GM23338 (cell line): ENCODE results near the gene STARD8. TPM values are rescaled to one million over a fixed set of nuclear protein-coding genes. Genes with fewer than 3 reads are reported as not detected.
A peak's percentile ranks its signal among the peaks of the same experiment; 100 is the strongest.

Experiments
- ATAC-seq: fragments of 200-7000 bp; cut with Tn5 transposase; 3 replicates; pipeline ENCODE4 v1.9.1; 2020
- DNase-seq: peaks from one replicate; pipeline ENCODE4 v3.0.0-alpha.2; 2015; ENCODE audit warnings: low spot score
- H2AFZ ChIP-seq: fragments of 200-600 bp; sonication (generic); 2 replicates; pipeline ENCODE4 v1.8.0; 2016; ENCODE audit warnings: antibody characterized with exemption, mild to moderate bottlenecking, moderate library complexity
- H3F3A ChIP-seq: fragments of 200-600 bp; sonication (generic); replicated peaks from 2 replicates; pipeline ENCODE4 v1.8.0; 2017; ENCODE audit warnings: antibody characterized with exemption, mixed run types, low read depth
- H3K27ac ChIP-seq: fragments of 200-600 bp; sonication (generic); 2 replicates; pipeline ENCODE4 v1.6.1; 2016; ENCODE audit warnings: low read depth
- H3K27me3 ChIP-seq: fragments of 200-600 bp; sonication (generic); 2 replicates; pipeline ENCODE4 v1.8.0; 2016; ENCODE audit warnings: mild to moderate bottlenecking, mixed run types, moderate library complexity; ENCODE audit not compliant: insufficient read depth
- H3K36me3 ChIP-seq: fragments of 200-600 bp; sonication (generic); 2 replicates; pipeline ENCODE4 v1.8.0; 2016; ENCODE audit warnings: mild to moderate bottlenecking; ENCODE audit not compliant: insufficient read depth
- H3K4me1 ChIP-seq: fragments of 200-600 bp; sonication (generic); 2 replicates; pipeline ENCODE4 v1.8.0; 2016; ENCODE audit warnings: mild to moderate bottlenecking, moderate library complexity; ENCODE audit not compliant: insufficient read depth
- H3K4me2 ChIP-seq: fragments of 200-600 bp; sonication (generic); 2 replicates; pipeline ENCODE4 v1.7.1; 2017; ENCODE audit warnings: mixed run types
- H3K4me3 ChIP-seq: fragments of 200-600 bp; sonication (generic); 2 replicates; pipeline ENCODE4 v1.6.1; 2016; ENCODE audit warnings: mixed run types
- H3K79me2 ChIP-seq: fragments of 200-600 bp; sonication (generic); replicated peaks from 2 replicates; pipeline ENCODE4 v1.8.0; 2017; ENCODE audit warnings: mild to moderate bottlenecking; ENCODE audit not compliant: insufficient read depth
- H3K9me2 ChIP-seq: fragments of 200-600 bp; sonication (generic); 2 replicates; pipeline ENCODE4 v1.8.0; 2017; ENCODE audit not compliant: insufficient read depth
- H4K20me1 ChIP-seq: fragments of 200-600 bp; sonication (generic); replicated peaks from 2 replicates; pipeline ENCODE4 v1.8.0; 2017; ENCODE audit warnings: mild to moderate bottlenecking; ENCODE audit not compliant: insufficient read depth
- H3K27ac Mint-ChIP-seq: 2 replicates; pipeline ENCODE4 v1.8.0; 2020; ENCODE audit warnings: inconsistent platforms, mild to moderate bottlenecking, moderate library complexity, mixed read lengths
- H3K27me3 Mint-ChIP-seq: 3 replicates; pipeline ENCODE4 v1.8.0; 2022; ENCODE audit warnings: low read depth, mild to moderate bottlenecking, moderate library complexity, mixed read lengths, inconsistent platforms; ENCODE audit not compliant: insufficient read depth, poor library complexity
- H3K36me3 Mint-ChIP-seq: 3 replicates; pipeline ENCODE4 v1.8.0; 2021; ENCODE audit warnings: low read depth, mild to moderate bottlenecking, inconsistent platforms, moderate library complexity, mixed read lengths
- H3K4me1 Mint-ChIP-seq: 3 replicates; pipeline ENCODE4 v1.8.0; 2020; ENCODE audit warnings: mild to moderate bottlenecking, inconsistent platforms, mixed read lengths
- H3K4me3 Mint-ChIP-seq: 3 replicates; pipeline ENCODE4 v1.8.0; 2021; ENCODE audit warnings: moderate library complexity, mild to moderate bottlenecking, inconsistent platforms, mixed read lengths
- H3K9me3 Mint-ChIP-seq: 3 replicates; pipeline ENCODE4 v1.8.0; 2020; ENCODE audit warnings: moderate library complexity, mild to moderate bottlenecking, inconsistent platforms, mixed read lengths
- CREB1 ChIP-seq: fragments of 250-450 bp; sonication (Bioruptor Pico); IDR thresholded peaks from 2 replicates; pipeline ENCODE4 v1.5.0; 2020; ENCODE audit warnings: low read depth, mild to moderate bottlenecking, moderate library complexity
- EZH2 ChIP-seq: fragments of 200-600 bp; sonication (generic); IDR thresholded peaks from one replicate; pipeline ENCODE4 v1.8.0; 2017; ENCODE audit warnings: antibody characterized with exemption, mild to moderate bottlenecking, low read depth; ENCODE audit not compliant: unreplicated experiment
- EZH2phosphoT487 ChIP-seq: fragments of 200-600 bp; sonication (generic); IDR thresholded peaks from one replicate; pipeline ENCODE4 v1.8.1; 2018; ENCODE audit warnings: antibody characterized with exemption; ENCODE audit not compliant: unreplicated experiment
- POLR2AphosphoS5 ChIP-seq: IDR thresholded peaks from 2 replicates; pipeline ENCODE4 v1.6.1; 2016; ENCODE audit warnings: antibody characterized with exemption, low read depth
- ZNF114 ChIP-seq: fragments of 250-450 bp; sonication (Bioruptor Pico); IDR thresholded peaks from 2 replicates; pipeline ENCODE4 v1.5.0; 2020; ENCODE audit warnings: mild to moderate bottlenecking, moderate library complexity
- ZNF331 ChIP-seq: fragments of 250-450 bp; sonication (Bioruptor Pico); IDR thresholded peaks from 2 replicates; pipeline ENCODE4 v1.5.0; 2020; ENCODE audit warnings: low read depth, mild to moderate bottlenecking, moderate library complexity
- polyA plus RNA-seq: library from polyadenylated mRNA; unstranded; fragments of >200 nt; fragmentation: Nextera tagmentation; extraction: Ambion mirVana; gene quantifications from 2 replicates; pipeline ENCODE4 v1.2.1, GENCODE V29; 2016
- total RNA-seq: library from RNA; depleted of rRNA; stranded (reverse); fragments of >200 nt; shearing (Covaris generic); gene quantifications from 2 replicates; pipeline ENCODE4 v1.2.3, GENCODE V29; 2014
- TF ChIP-seq, protein P1 (sequence below): IDR thresholded peaks from one replicate; pipeline ENCODE4 v1.6.1; 2018; ENCODE audit warnings: antibody characterized with exemption; ENCODE audit not compliant: unreplicated experiment
- TF ChIP-seq, protein P2 (sequence below), 2 experiments: fragments of 200-600 bp in 1 of 2; sonication (generic) in 1 of 2; conservative IDR thresholded peaks; 2 replicates each; pipeline versions ENCODE4 v1.5.1 to v1.6.1; 2016 to 2017; ENCODE audit warnings: antibody characterized with exemption in 2 of 2, low read depth in 2 of 2, mild to moderate bottlenecking in 2 of 2, moderate library complexity in 1 of 2
- TF ChIP-seq, protein P3 (sequence below): IDR thresholded peaks from 2 replicates; pipeline ENCODE4 v1.6.1; 2016; ENCODE audit warnings: antibody characterized with exemption

Gene STARD8
- total and polyA plus RNA-seq, 2 experiments from 2014 or later = 0.74 to 5.6 TPM

DNA sequence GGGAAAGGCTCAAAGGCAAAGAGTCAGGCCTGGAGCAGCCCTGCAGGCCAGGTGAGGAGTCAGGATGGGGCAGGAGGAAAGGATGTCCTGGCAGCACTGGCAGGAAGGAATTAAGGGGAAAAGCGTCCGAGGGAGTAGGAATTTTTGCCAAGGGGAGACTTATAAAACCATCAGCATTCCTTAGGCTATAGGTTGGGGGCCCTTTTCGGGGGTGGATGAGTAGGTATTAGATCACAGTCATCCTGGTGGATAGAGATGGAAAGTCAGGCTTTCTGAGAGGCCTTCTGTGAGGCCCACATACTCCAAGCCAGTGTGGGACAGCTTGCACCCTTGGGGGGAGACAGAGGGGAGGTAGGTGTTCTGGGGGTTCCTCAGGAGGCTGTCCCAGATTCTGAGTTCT, 12.3 kb downstream of the STARD8 start (continued):
- TF ChIP-seq, protein P1, sequence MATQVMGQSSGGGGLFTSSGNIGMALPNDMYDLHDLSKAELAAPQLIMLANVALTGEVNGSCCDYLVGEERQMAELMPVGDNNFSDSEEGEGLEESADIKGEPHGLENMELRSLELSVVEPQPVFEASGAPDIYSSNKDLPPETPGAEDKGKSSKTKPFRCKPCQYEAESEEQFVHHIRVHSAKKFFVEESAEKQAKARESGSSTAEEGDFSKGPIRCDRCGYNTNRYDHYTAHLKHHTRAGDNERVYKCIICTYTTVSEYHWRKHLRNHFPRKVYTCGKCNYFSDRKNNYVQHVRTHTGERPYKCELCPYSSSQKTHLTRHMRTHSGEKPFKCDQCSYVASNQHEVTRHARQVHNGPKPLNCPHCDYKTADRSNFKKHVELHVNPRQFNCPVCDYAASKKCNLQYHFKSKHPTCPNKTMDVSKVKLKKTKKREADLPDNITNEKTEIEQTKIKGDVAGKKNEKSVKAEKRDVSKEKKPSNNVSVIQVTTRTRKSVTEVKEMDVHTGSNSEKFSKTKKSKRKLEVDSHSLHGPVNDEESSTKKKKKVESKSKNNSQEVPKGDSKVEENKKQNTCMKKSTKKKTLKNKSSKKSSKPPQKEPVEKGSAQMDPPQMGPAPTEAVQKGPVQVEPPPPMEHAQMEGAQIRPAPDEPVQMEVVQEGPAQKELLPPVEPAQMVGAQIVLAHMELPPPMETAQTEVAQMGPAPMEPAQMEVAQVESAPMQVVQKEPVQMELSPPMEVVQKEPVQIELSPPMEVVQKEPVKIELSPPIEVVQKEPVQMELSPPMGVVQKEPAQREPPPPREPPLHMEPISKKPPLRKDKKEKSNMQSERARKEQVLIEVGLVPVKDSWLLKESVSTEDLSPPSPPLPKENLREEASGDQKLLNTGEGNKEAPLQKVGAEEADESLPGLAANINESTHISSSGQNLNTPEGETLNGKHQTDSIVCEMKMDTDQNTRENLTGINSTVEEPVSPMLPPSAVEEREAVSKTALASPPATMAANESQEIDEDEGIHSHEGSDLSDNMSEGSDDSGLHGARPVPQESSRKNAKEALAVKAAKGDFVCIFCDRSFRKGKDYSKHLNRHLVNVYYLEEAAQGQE = no peak

DNA sequence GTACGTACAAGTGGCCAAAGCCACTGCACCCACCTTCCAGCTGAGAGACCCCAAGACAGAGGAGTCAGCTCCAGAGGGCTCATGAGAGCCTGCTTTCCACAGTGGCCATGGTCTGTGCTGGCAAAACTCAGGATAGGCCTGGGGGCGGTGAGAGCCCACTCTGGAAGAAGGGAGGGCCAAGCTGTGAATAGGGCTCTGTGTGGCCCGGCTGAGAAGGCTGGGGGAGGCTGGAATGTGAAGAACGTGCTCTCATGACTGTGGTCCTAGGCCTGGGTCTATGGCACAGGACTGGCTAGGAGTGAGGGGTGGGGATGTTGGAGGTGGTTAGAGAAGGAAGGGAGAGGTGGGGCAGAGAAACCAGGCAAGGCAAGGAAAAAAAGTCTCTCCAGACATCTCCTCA, 13.3 kb downstream of the STARD8 start:
- Mint-ChIP-seq H3K36me3 (no peaks in the 10 kb centered on the region), H3K27me3 (peaks cover 10% of the 10 kb centered on the region), H3K27ac (no peak overlapping the region), H3K9me3 (no peaks in the 10 kb centered on the region; the same call in 2 of the 3 replicates), H3K4me3 (no peak overlapping the region), H3K4me1 (peaks cover 10% of the 10 kb centered on the region)
- H3F3A ChIP-seq = no peaks in the 10 kb centered on the region
- no peak for ATAC-seq
- no peaks in the 10 kb centered on the region for H3K36me3 ChIP-seq
- no peak overlapping the region for H3K4me3 ChIP-seq
- no peaks in the 10 kb centered on the region for H3K27me3 ChIP-seq
- no peak overlapping the region for H2AFZ ChIP-seq
- TF ChIP-seq CREB1 (no peak), EZH2phosphoT487 (no peak)
- H3K4me1 ChIP-seq = peaks cover 4% of the 10 kb centered on the region; the same call in 1 of the 2 replicates
- no peak overlapping the region for H3K4me2 ChIP-seq
- H3K9me2 ChIP-seq = no peaks in the 10 kb centered on the region
- no peak overlapping the region for H3K27ac ChIP-seq
- H4K20me1 ChIP-seq = no peaks in the 10 kb centered on the region
- no peaks in the 10 kb centered on the region for H3K79me2 ChIP-seq
- no peak for DNase-seq

DNA sequence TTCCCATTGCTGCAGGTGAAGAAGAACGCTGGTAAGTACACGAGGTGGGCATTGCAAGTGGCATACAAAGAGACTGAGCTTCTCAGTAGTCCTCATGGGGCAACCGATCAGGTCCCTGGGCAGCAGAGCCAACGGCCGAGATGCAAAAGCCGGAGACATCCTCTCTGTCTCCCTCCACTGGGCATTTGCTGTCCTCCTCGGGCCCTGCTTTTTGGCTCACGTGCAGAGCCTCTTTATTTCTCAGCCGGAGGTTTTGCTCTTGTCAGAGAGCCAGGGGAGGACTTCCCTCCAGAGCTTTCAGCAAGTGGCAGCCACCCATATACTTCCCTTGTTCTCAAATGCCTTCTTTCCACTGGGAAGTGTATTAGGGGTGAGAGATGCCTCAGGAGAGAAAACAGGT, 18.0 kb downstream of the STARD8 start:
- no peaks in the 10 kb centered on the region for H3K9me3 Mint-ChIP-seq
- ATAC-seq (peak; percentile 43), DNase-seq (peak; percentile 41)
- no peak overlapping the region for H3K4me3 ChIP-seq
- no peaks in the 10 kb centered on the region for H3K36me3 ChIP-seq
- no peaks in the 10 kb centered on the region for H3K79me2 ChIP-seq
- no peak overlapping the region for H3K4me3 Mint-ChIP-seq
- H4K20me1 ChIP-seq = no peaks in the 10 kb centered on the region
- TF ChIP-seq, protein P2, sequence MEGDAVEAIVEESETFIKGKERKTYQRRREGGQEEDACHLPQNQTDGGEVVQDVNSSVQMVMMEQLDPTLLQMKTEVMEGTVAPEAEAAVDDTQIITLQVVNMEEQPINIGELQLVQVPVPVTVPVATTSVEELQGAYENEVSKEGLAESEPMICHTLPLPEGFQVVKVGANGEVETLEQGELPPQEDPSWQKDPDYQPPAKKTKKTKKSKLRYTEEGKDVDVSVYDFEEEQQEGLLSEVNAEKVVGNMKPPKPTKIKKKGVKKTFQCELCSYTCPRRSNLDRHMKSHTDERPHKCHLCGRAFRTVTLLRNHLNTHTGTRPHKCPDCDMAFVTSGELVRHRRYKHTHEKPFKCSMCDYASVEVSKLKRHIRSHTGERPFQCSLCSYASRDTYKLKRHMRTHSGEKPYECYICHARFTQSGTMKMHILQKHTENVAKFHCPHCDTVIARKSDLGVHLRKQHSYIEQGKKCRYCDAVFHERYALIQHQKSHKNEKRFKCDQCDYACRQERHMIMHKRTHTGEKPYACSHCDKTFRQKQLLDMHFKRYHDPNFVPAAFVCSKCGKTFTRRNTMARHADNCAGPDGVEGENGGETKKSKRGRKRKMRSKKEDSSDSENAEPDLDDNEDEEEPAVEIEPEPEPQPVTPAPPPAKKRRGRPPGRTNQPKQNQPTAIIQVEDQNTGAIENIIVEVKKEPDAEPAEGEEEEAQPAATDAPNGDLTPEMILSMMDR (conservative IDR thresholded peaks at IDR 0.05; ENCODE audit: low read depth in 2 of 2) = peak; percentile 32 to 47
- TF ChIP-seq EZH2 = no peak
- no peak for TF ChIP-seq EZH2phosphoT487
- no peak for TF ChIP-seq ZNF114 (CRISPR knock-in tag)
- no peak for TF ChIP-seq ZNF331 (CRISPR knock-in tag)
- TF ChIP-seq, protein P3, sequence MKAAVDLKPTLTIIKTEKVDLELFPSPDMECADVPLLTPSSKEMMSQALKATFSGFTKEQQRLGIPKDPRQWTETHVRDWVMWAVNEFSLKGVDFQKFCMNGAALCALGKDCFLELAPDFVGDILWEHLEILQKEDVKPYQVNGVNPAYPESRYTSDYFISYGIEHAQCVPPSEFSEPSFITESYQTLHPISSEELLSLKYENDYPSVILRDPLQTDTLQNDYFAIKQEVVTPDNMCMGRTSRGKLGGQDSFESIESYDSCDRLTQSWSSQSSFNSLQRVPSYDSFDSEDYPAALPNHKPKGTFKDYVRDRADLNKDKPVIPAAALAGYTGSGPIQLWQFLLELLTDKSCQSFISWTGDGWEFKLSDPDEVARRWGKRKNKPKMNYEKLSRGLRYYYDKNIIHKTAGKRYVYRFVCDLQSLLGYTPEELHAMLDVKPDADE = no peak
- TF ChIP-seq POLR2AphosphoS5 = no peak
- no peak overlapping the region for H3K27ac Mint-ChIP-seq
- no peaks in the 10 kb centered on the region for H3F3A ChIP-seq
- H3K27me3 Mint-ChIP-seq = peaks cover 7% of the 10 kb centered on the region
- H3K36me3 Mint-ChIP-seq = no peaks in the 10 kb centered on the region
- H3K4me1 Mint-ChIP-seq = peaks cover 9% of the 10 kb centered on the region; the same call in 2 of the 3 replicates
- H3K9me2 ChIP-seq = no peaks in the 10 kb centered on the region
- H3K27ac ChIP-seq = no peak overlapping the region
- H3K4me1 ChIP-seq = 0 out of 2 replicates have a peak, but pooled peaks cover 5% of the 10 kb centered on the region
- no peaks in the 10 kb centered on the region for H3K27me3 ChIP-seq
- no peak overlapping the region for H2AFZ ChIP-seq
- H3K4me2 ChIP-seq = no peak overlapping the region
